ENCODE results near the gene ILKAP.

The ILKAP gene

DNA sequence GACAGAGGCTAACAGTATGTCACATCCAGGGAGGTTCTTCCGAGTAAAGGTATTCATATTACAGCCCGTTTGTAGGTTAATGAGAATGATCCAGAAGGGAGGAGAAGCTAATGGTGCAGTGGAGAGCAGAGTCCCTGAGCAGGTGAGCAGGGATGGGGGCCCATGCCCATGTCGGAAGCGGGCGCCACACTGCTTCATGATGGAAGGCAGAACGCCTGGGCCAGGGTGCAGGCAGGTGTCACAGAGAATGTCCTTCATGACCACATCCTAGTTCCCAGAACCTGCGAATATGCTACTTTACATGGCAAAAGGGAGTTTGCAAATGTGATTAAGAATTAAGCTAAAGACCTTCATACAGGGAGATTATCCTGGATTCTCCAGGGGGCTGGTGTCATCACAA, 32.4 kb upstream of the ILKAP start:
- DNase-seq = no peak
- Histone ChIP-seq H2AFZ (ENCODE audit: low read depth, low read length) (no peak overlapping the region), H3K4me2 (ENCODE audit: insufficient read depth, low read length) (no peak overlapping the region), H3K4me1 (ENCODE audit: insufficient read depth, low read length) (peaks cover 9% of the 10 kb centered on the region), H3K79me2 (ENCODE audit: insufficient read depth, low read length) (no peaks in the 10 kb centered on the region), H3K4me3 (ENCODE audit: low read depth in 1 of 2, low read length in 2 of 2) (no peak overlapping the region), H3K27ac (ENCODE audit: low read length) (no peak overlapping the region), H3K27me3 (ENCODE audit: insufficient read depth, low read length, poor library complexity) (peaks cover 9% of the 10 kb centered on the region), H3K9ac (ENCODE audit: low read depth, low read length) (no peak overlapping the region), H3K36me3 (ENCODE audit: insufficient read depth, low read length) (no peaks in the 10 kb centered on the region), H4K20me1 (ENCODE audit: insufficient read depth, low read length) (no peaks in the 10 kb centered on the region), H3K9me3 (ENCODE audit: insufficient read depth, low read length, severe bottlenecking) (no peaks in the 10 kb centered on the region)
- TF ChIP-seq EZH2 (IDR thresholded peaks at IDR 0.05; ENCODE audit: borderline replicate concordance, low read depth, low read length, severe bottlenecking) = no peak
- TF ChIP-seq, protein P1, sequence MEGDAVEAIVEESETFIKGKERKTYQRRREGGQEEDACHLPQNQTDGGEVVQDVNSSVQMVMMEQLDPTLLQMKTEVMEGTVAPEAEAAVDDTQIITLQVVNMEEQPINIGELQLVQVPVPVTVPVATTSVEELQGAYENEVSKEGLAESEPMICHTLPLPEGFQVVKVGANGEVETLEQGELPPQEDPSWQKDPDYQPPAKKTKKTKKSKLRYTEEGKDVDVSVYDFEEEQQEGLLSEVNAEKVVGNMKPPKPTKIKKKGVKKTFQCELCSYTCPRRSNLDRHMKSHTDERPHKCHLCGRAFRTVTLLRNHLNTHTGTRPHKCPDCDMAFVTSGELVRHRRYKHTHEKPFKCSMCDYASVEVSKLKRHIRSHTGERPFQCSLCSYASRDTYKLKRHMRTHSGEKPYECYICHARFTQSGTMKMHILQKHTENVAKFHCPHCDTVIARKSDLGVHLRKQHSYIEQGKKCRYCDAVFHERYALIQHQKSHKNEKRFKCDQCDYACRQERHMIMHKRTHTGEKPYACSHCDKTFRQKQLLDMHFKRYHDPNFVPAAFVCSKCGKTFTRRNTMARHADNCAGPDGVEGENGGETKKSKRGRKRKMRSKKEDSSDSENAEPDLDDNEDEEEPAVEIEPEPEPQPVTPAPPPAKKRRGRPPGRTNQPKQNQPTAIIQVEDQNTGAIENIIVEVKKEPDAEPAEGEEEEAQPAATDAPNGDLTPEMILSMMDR (IDR thresholded peaks at IDR 0.05; ENCODE audit: borderline replicate concordance, extremely low read depth, low read length, poor library complexity, severe bottlenecking) = no peak
- ATAC-seq (ENCODE audit: insufficient read depth, low read depth) = no peak

DNA sequence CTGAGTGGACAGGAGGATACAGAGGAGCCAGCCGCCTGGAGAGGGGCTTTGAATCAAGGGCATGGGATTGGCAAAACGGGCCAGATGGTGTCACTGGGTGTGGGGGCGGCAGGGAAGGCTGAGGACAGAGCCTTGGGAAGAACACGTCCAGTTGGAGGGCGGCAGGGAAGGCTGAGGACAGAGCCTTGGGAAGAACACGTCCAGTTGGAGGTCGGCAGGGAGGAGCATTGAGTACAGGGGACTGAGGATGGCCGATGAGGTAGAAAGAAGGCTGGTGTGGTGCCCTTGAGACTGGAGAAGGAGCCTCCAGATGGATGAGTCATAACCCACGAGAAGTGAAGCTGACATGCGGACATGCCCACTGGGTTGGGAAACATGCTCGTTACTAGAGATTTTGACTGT, 31.8 kb upstream of the ILKAP start:
- no peak for DNase-seq
- H3K27me3 ChIP-seq (ENCODE audit: insufficient read depth, low read length, poor library complexity) = peaks cover 9% of the 10 kb centered on the region
- no peaks in the 10 kb centered on the region for H4K20me1 ChIP-seq (ENCODE audit: insufficient read depth, low read length)
- no peak overlapping the region for H3K9ac ChIP-seq (ENCODE audit: low read depth, low read length)
- H3K4me3 ChIP-seq (ENCODE audit: low read depth in 1 of 2, low read length in 2 of 2) = no peak overlapping the region
- H3K27ac ChIP-seq (ENCODE audit: low read length) = no peak overlapping the region
- no peak overlapping the region for H3K4me2 ChIP-seq (ENCODE audit: insufficient read depth, low read length)
- no peaks in the 10 kb centered on the region for H3K9me3 ChIP-seq (ENCODE audit: insufficient read depth, low read length, severe bottlenecking)
- H3K36me3 ChIP-seq (ENCODE audit: insufficient read depth, low read length) = no peaks in the 10 kb centered on the region
- ATAC-seq (ENCODE audit: insufficient read depth, low read depth) = no peak
- H3K79me2 ChIP-seq (ENCODE audit: insufficient read depth, low read length) = no peaks in the 10 kb centered on the region
- H2AFZ ChIP-seq (ENCODE audit: low read depth, low read length) = no peak overlapping the region
- TF ChIP-seq, protein P1 (IDR thresholded peaks at IDR 0.05; ENCODE audit: borderline replicate concordance, extremely low read depth, low read length, poor library complexity, severe bottlenecking) = no peak
- TF ChIP-seq EZH2 (IDR thresholded peaks at IDR 0.05; ENCODE audit: borderline replicate concordance, low read depth, low read length, severe bottlenecking) = no peak
- peaks cover 8% of the 10 kb centered on the region for H3K4me1 ChIP-seq (ENCODE audit: insufficient read depth, low read length)

DNA sequence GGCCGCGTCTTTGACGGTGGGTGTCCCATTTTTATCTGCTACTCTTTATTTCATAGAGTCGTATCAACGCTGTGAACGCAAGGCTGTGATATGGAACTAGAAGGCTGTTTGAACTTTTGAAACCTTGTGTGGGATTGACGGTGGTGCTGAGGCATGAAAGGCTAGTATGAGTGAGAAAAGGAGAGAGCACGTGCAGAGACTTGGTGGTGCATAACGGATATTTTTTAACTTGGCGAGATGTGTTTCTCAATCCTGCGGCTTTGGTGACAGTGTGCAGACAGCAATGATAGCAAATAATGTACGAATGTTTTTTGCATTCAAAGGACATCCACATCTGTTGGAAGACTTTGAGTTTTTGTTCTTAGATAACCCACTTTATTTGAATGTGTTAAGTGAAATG, 30.1 kb upstream of the ILKAP start:
- no peak for TF ChIP-seq EZH2 (IDR thresholded peaks at IDR 0.05; ENCODE audit: borderline replicate concordance, low read depth, low read length, severe bottlenecking)
- TF ChIP-seq, protein P1 (IDR thresholded peaks at IDR 0.05; ENCODE audit: borderline replicate concordance, extremely low read depth, low read length, poor library complexity, severe bottlenecking) = no peak
- Histone ChIP-seq H3K27me3 (ENCODE audit: insufficient read depth, low read length, poor library complexity) (peaks cover 12% of the 10 kb centered on the region), H3K4me2 (ENCODE audit: insufficient read depth, low read length) (no peak overlapping the region), H3K4me1 (ENCODE audit: insufficient read depth, low read length) (peaks cover 5% of the 10 kb centered on the region), H4K20me1 (ENCODE audit: insufficient read depth, low read length) (0 out of 2 replicates have a peak, but pooled peaks cover 6% of the 10 kb centered on the region), H3K9ac (ENCODE audit: low read depth, low read length) (no peak overlapping the region), H2AFZ (ENCODE audit: low read depth, low read length) (no peak overlapping the region), H3K4me3 (ENCODE audit: low read depth in 1 of 2, low read length in 2 of 2) (no peak overlapping the region), H3K27ac (ENCODE audit: low read length) (no peak overlapping the region), H3K9me3 (ENCODE audit: insufficient read depth, low read length, severe bottlenecking) (no peaks in the 10 kb centered on the region), H3K36me3 (ENCODE audit: insufficient read depth, low read length) (no peaks in the 10 kb centered on the region), H3K79me2 (ENCODE audit: insufficient read depth, low read length) (no peaks in the 10 kb centered on the region)
- ATAC-seq (ENCODE audit: insufficient read depth, low read depth) (no peak), DNase-seq (no peak)

DNA sequence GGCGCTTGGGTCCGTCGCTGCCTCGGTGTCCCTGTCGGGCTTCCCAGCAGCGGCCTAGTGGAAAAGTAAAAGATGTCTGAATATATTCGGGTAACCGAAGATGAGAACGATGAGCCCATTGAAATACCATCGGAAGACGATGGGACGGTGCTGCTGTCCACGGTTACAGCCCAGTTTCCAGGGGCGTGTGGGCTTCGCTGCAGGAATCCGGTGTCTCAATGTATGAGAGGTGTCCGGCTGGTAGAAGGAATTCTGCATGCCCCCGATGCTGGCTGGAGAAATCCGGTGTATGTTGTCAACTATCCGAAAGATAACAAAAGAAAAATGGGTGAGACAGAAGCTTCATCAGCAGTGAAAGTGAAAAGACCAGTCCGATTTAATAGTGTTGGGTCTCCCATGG, 28.3 kb upstream of the ILKAP start:
- H3K9me3 ChIP-seq (ENCODE audit: insufficient read depth, low read length, severe bottlenecking) = no peaks in the 10 kb centered on the region
- H3K9ac ChIP-seq (ENCODE audit: low read depth, low read length) = no peak overlapping the region
- H3K27ac ChIP-seq (ENCODE audit: low read length) = no peak overlapping the region
- no peaks in the 10 kb centered on the region for H3K79me2 ChIP-seq (ENCODE audit: insufficient read depth, low read length)
- TF ChIP-seq, protein P1 (IDR thresholded peaks at IDR 0.05; ENCODE audit: borderline replicate concordance, extremely low read depth, low read length, poor library complexity, severe bottlenecking) = no peak
- TF ChIP-seq EZH2 (IDR thresholded peaks at IDR 0.05; ENCODE audit: borderline replicate concordance, low read depth, low read length, severe bottlenecking) = no peak
- 0 out of 2 replicates have a peak, but pooled peaks cover 6% of the 10 kb centered on the region for H4K20me1 ChIP-seq (ENCODE audit: insufficient read depth, low read length)
- H3K27me3 ChIP-seq (ENCODE audit: insufficient read depth, low read length, poor library complexity) = peaks cover 6% of the 10 kb centered on the region
- no peaks in the 10 kb centered on the region for H3K36me3 ChIP-seq (ENCODE audit: insufficient read depth, low read length)
- DNase-seq (no peak), ATAC-seq (ENCODE audit: insufficient read depth, low read depth) (no peak)
- H3K4me2 ChIP-seq (ENCODE audit: insufficient read depth, low read length) = no peak overlapping the region
- peaks cover 5% of the 10 kb centered on the region for H3K4me1 ChIP-seq (ENCODE audit: insufficient read depth, low read length)
- no peak overlapping the region for H3K4me3 ChIP-seq (ENCODE audit: low read depth in 1 of 2, low read length in 2 of 2)
- no peak overlapping the region for H2AFZ ChIP-seq (ENCODE audit: low read depth, low read length)

Data from DND-41 (cell line).